Neural cell (in vitro differentiated cells): ENCODE measurements around the gene CDKAL1. TPM values are rescaled to one million over a fixed set of nuclear protein-coding genes. Genes with fewer than 3 reads are reported as not detected.

Experiments
- H2AFZ ChIP-seq: fragments of 200-600, 300-800 bp; sonication (generic), shearing (Covaris generic); 2 replicates; pipeline ENCODE4 v1.6.0; 2014; ENCODE audit warnings: low read depth, mild to moderate bottlenecking, antibody characterized with exemption, low read length, moderate library complexity
- H3F3A ChIP-seq: fragments of 200-600 bp; shearing (Covaris generic); 2 replicates; pipeline ENCODE4 v1.6.1; 2016; ENCODE audit warnings: mild to moderate bottlenecking, moderate library complexity, mixed read lengths, antibody characterized with exemption, low read length; ENCODE audit not compliant: insufficient read depth, poor library complexity, severe bottlenecking
- H3K27ac ChIP-seq: fragments of 200-600, 300-800 bp; sonication (generic), shearing (Covaris generic); 2 replicates; pipeline ENCODE4 v1.5.1; 2014; ENCODE audit warnings: mild to moderate bottlenecking, low read length, moderate library complexity
- H3K27me3 ChIP-seq: fragments of 300-800, 200-600 bp; sonication (generic), shearing (Covaris generic); 2 replicates; pipeline ENCODE4 v1.6.0; 2014; ENCODE audit warnings: mild to moderate bottlenecking, low read depth, low read length, moderate library complexity; ENCODE audit not compliant: insufficient read depth
- H3K36me3 ChIP-seq: fragments of 300-800, 200-600 bp; sonication (generic), shearing (Covaris generic); 2 replicates; pipeline ENCODE4 v1.5.1; 2014; ENCODE audit warnings: mild to moderate bottlenecking, antibody characterized with exemption, low read length, moderate library complexity; ENCODE audit not compliant: insufficient read depth
- H3K4me2 ChIP-seq: fragments of 300-800, 200-600 bp; sonication (generic), shearing (Covaris generic); 2 replicates; pipeline ENCODE4 v1.6.0; 2014; ENCODE audit warnings: mild to moderate bottlenecking, low read length
- H3K4me3 ChIP-seq: fragments of 300-800, 200-600 bp; sonication (generic), shearing (Covaris generic); 2 replicates; pipeline ENCODE4 v1.5.1; 2014; ENCODE audit warnings: mild to moderate bottlenecking, low read length, moderate library complexity
- H3K79me2 ChIP-seq: fragments of 200-600 bp; shearing (Covaris generic); replicated peaks from 2 replicates; pipeline ENCODE4 v1.6.0; 2014; ENCODE audit warnings: mild to moderate bottlenecking, low read length, moderate library complexity; ENCODE audit not compliant: insufficient read depth
- H3K9ac ChIP-seq: fragments of 300-800, 200-600 bp; sonication (generic), shearing (Covaris generic); 2 replicates; pipeline ENCODE4 v1.6.1; 2016; ENCODE audit warnings: mild to moderate bottlenecking, low read length, mixed read lengths
- H3K9me2 ChIP-seq: fragments of 200-600 bp; shearing (Covaris generic); 2 replicates; pipeline ENCODE4 v1.6.1; 2016; ENCODE audit warnings: mild to moderate bottlenecking, low read length, mixed read lengths; ENCODE audit not compliant: insufficient read depth
- H3K9me3 ChIP-seq: fragments of 200-600, 300-800 bp; sonication (generic), shearing (Covaris generic); 2 replicates; pipeline ENCODE4 v1.6.1; 2016; ENCODE audit warnings: mild to moderate bottlenecking, mixed run types, low read length, moderate library complexity, mixed read lengths
- H4K20me1 ChIP-seq: fragments of 200-600 bp; shearing (Covaris generic); 2 replicates; pipeline ENCODE4 v1.6.1; 2016; ENCODE audit warnings: mild to moderate bottlenecking, mixed run types; ENCODE audit not compliant: insufficient read depth
- CTCF ChIP-seq: fragments of 450-650 bp; IDR thresholded peaks from 2 replicates; pipeline ENCODE4 v1.5.1; 2014; ENCODE audit warnings: antibody characterized with exemption, mild to moderate bottlenecking, moderate library complexity; ENCODE audit not compliant: poor library complexity, severe bottlenecking
- EP300 ChIP-seq: fragments of 450-650 bp; conservative IDR thresholded peaks from 2 replicates; pipeline ENCODE4 v1.6.1; 2014; ENCODE audit warnings: antibody characterized with exemption, mild to moderate bottlenecking, moderate library complexity; ENCODE audit not compliant: poor library complexity, severe bottlenecking
- EZH2 ChIP-seq: fragments of 200-600, 300-800 bp; shearing (Covaris generic), sonication (generic); IDR thresholded peaks from 2 replicates; pipeline ENCODE4 v1.6.1; 2014; ENCODE audit warnings: antibody characterized with exemption, low read length, borderline replicate concordance, mild to moderate bottlenecking; ENCODE audit not compliant: insufficient read depth, poor library complexity, severe bottlenecking
- MXI1 ChIP-seq: fragments of 450-650 bp; conservative IDR thresholded peaks from 2 replicates; pipeline ENCODE4 v1.6.1; 2014; ENCODE audit warnings: antibody characterized with exemption, mild to moderate bottlenecking; ENCODE audit not compliant: poor library complexity, severe bottlenecking
- POLR2AphosphoS5 ChIP-seq: IDR thresholded peaks from 2 replicates; pipeline ENCODE4 v1.6.1; 2012
- RAD21 ChIP-seq: fragments of 450-650 bp; conservative IDR thresholded peaks from 2 replicates; pipeline ENCODE4 v1.6.1; 2014; ENCODE audit warnings: antibody characterized with exemption, mild to moderate bottlenecking, moderate library complexity
- SMC3 ChIP-seq: fragments of 450-650 bp; conservative IDR thresholded peaks from 2 replicates; pipeline ENCODE4 v1.6.1; 2014; ENCODE audit warnings: antibody characterized with exemption, mild to moderate bottlenecking, moderate library complexity; ENCODE audit not compliant: poor library complexity
- TAF1 ChIP-seq: IDR thresholded peaks from 2 replicates; pipeline ENCODE4 v1.6.1; 2012; ENCODE audit warnings: low read depth
- polyA plus RNA-seq: library from polyadenylated mRNA; depleted of rRNA; stranded (reverse); fragments of >200 nt; gene quantifications from 2 replicates; pipeline ENCODE4 v1.2.3, GENCODE V29; 2014
- TF ChIP-seq, protein P1 (sequence below): IDR thresholded peaks from 2 replicates; pipeline ENCODE4 v1.6.1; 2012; ENCODE audit warnings: borderline replicate concordance

Gene CDKAL1
- polyA plus RNA-seq, 1 donor from 2014 or later: 10.7 TPM

DNA sequence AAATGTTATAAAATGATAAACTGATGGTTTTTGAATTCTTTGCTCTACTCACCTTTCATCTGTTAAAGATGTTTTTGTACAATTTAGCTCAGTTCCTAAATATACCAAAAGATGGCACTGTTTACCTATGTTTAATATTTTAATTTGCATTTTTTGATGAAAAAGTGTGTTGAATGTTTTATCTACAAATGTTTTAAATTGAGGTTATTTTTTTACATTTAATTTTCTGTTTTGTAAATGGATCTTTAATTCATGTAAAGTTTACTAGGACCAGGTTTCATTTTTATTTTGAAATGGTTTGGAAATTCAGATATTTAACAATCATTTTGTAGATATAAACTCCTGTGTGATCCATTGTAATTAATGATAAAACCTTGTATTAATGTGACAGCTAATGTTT lies 30.0 kb downstream of the CDKAL1 start:
- no peaks in the 10 kb centered on the region for H3K27me3 ChIP-seq
- peak; percentile 74 for TF ChIP-seq SMC3
- TF ChIP-seq EP300: no peak
- TF ChIP-seq POLR2AphosphoS5: no peak
- no peak for TF ChIP-seq EZH2
- peak; percentile 78 for TF ChIP-seq RAD21
- TF ChIP-seq, protein P1, sequence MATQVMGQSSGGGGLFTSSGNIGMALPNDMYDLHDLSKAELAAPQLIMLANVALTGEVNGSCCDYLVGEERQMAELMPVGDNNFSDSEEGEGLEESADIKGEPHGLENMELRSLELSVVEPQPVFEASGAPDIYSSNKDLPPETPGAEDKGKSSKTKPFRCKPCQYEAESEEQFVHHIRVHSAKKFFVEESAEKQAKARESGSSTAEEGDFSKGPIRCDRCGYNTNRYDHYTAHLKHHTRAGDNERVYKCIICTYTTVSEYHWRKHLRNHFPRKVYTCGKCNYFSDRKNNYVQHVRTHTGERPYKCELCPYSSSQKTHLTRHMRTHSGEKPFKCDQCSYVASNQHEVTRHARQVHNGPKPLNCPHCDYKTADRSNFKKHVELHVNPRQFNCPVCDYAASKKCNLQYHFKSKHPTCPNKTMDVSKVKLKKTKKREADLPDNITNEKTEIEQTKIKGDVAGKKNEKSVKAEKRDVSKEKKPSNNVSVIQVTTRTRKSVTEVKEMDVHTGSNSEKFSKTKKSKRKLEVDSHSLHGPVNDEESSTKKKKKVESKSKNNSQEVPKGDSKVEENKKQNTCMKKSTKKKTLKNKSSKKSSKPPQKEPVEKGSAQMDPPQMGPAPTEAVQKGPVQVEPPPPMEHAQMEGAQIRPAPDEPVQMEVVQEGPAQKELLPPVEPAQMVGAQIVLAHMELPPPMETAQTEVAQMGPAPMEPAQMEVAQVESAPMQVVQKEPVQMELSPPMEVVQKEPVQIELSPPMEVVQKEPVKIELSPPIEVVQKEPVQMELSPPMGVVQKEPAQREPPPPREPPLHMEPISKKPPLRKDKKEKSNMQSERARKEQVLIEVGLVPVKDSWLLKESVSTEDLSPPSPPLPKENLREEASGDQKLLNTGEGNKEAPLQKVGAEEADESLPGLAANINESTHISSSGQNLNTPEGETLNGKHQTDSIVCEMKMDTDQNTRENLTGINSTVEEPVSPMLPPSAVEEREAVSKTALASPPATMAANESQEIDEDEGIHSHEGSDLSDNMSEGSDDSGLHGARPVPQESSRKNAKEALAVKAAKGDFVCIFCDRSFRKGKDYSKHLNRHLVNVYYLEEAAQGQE: no peak
- TF ChIP-seq TAF1: no peak
- peak; percentile 73 for TF ChIP-seq CTCF

GRCh38 chr6:20564777-20565176 lies 30.5 kb downstream of the CDKAL1 start:
- TF ChIP-seq, protein P1: no peak
- no peak for TF ChIP-seq TAF1
- TF ChIP-seq MXI1: no peak
- no peak for TF ChIP-seq RAD21
- TF ChIP-seq EZH2: no peak
- no peak for TF ChIP-seq POLR2AphosphoS5
- no peak for TF ChIP-seq EP300
- TF ChIP-seq CTCF: no peak
- TF ChIP-seq SMC3: no peak
- Histone ChIP-seq H3F3A (no peaks in the 10 kb centered on the region), H3K27me3 (no peaks in the 10 kb centered on the region), H4K20me1 (no peaks in the 10 kb centered on the region), H3K36me3 (no peaks in the 10 kb centered on the region), H3K9me3 (no peaks in the 10 kb centered on the region), H3K9ac (no peak overlapping the region), H3K27ac (peak overlapping the region; percentile 22), H2AFZ (no peak overlapping the region), H3K4me2 (peak overlapping the region; percentile 4), H3K4me3 (peak overlapping the region; percentile 18), H3K79me2 (peaks cover 33% of the 10 kb centered on the region), H3K9me2 (no peaks in the 10 kb centered on the region)

More for the DNA sequence above, 30.0 kb downstream of the CDKAL1 start:
- no peaks in the 10 kb centered on the region for H4K20me1 ChIP-seq
- no peaks in the 10 kb centered on the region for H3F3A ChIP-seq
- H3K36me3 ChIP-seq: no peaks in the 10 kb centered on the region
- peaks cover 33% of the 10 kb centered on the region for H3K79me2 ChIP-seq
- no peak overlapping the region for H2AFZ ChIP-seq
- H3K27ac ChIP-seq: no peak overlapping the region
- no peaks in the 10 kb centered on the region for H3K9me2 ChIP-seq
- peak overlapping the region; percentile 4 for H3K4me2 ChIP-seq
- no peak overlapping the region for H3K9ac ChIP-seq
- H3K9me3 ChIP-seq: no peaks in the 10 kb centered on the region
- peak overlapping the region; percentile 18 for H3K4me3 ChIP-seq
